Camera-type eye (tissue), 1 donor: ENCODE measurements around the gene PITPNM3. TPM values are rescaled to one million over a fixed set of nuclear protein-coding genes. Genes with fewer than 3 reads are reported as not detected.

Source experiments
- total RNA-seq: library from RNA; depleted of rRNA; stranded (reverse); fragments of >200 nt; gene quantifications from one replicate; pipeline ENCODE4 v1.2.3, GENCODE V29; 2014

The PITPNM3 gene
- total RNA-seq = 5.3 TPM

DNA sequence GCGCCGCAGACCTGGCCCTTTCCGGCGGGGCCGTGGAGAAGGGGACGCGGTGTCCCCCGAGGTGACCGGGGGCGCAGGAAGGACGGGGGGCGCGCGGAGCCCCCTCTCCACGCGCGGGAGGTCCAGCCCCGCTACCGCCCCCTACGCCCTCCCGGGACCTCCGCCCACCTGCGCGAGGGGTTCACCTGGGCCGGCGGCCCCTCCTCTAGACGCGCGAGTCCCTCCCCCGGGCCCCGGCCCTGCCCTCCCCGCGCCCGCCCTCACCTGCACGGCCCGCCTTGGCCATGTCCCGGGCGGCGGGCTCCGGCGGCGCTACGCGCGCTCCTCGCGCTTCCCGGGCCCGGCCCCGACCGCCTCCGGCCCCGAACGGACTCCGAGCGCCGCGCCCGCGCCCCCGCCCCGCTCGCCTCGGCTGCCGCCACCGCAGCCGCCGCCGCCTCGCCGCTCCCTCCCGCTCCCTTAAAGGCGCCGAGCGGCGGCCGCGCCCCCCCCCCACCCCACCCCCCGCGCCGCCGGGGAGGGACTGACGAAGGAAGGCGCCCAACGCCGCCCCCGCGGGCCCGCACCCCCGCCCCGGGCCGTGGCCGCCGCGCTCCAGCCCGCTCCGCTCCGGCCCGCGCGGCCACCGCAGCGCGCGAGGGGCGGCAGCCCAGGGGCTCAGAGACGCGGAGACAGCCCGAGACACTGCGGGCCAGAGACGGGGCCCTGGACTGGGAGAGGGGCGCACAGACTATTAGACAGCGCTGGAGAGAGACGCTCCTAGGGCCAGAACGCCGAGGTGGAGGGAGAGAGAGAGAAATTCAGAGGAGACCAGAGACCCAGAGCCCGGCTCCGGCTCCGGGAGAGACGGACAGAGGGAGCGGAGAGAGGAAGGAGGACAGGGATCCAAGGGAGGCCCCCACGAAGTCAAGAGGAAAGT, at the start of gene PITPNM3:
PITPNM3 (minus strand) TSS at position 435 of the 919 bp plus-strand sequence; CDS start at position 286, 149 bp downstream.

DNA sequence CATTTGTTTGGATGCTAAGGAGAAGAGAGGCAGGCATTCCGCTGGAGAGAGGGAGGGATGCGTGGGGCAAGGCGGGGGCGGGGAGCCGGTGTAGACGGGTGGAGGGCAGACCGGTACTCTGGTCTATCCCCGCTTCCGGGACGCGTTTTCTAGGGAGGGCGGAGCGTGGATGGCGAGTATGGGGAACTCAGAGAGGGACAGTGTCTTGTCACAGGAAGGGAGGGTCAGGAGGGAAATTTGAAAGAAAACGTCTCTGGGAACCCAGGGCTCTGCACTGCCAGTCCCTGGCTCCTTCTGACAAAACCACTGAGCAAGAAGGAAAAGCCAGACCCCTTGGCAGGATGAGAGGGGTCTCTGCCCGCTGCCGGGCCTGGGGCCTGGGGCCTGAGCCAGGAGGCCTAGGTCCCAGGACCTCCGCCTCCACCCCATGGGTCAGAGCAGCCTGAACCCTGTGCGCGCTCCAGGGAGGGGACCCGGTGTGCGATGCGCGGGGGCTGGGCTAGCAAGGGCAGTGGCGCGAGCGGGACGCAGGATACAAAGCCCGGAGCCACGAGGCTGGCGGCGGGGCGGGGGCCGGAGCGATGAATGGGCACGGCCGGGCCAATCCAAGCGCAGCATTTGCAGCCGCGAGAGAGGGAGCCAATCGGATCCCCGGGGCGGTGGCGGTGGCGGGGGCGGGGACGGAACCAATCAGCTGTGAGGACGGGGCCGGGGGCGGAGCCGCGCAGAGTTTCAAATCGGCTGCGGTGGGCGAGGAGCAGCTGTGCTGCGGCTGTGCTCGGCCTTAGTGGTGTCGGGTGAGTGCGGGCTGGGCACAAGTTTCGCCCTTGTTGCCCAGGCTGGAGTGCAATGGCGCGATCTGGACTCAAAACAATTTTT, 112.4 kb downstream of the PITPNM3 start, which contains the start of gene PIMREG:
PIMREG (plus strand) TSS at position 764 of the 879 bp plus-strand sequence. CDS start 656 bp downstream, outside the sequence.

DNA sequence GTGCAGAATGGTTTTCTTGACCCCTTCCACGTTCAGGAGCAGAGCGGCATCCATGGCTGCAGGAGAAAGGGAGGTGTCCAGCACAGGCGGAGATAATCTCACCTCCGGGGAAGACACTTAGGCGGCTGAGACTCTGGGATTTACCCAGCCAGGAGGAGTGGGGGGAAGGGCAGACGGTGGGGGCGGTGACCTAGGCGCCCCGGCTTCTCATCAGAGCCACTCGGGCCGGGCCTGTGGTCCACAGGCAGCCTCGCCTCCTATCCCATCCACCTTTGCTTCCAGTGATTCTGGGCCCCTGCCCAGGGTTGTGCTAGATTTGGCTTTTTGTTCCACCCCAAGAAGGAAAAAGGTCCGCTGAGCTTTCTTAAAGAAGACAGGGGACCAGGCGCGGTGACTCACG, 121.3 kb downstream of the PITPNM3 start, which contains the start of gene AIPL1:
AIPL1 (minus strand) TSS at position 71 of the 400 bp plus-strand sequence; CDS start at position 54, 17 bp downstream.

Other genes starting within 250 kb of the PITPNM3 start
- 335 TPM for gene AIPL1, start 121.4 kb downstream of the PITPNM3 start, total RNA-seq
- 9.8 TPM for gene PIMREG, start 112.1 kb downstream of the PITPNM3 start, total RNA-seq
- 39.4 TPM for gene KIAA0753, start 84.2 kb upstream of the PITPNM3 start, total RNA-seq
- gene TXNDC17, start 84.5 kb upstream of the PITPNM3 start, total RNA-seq = 39.1 TPM
- 8.6 TPM for gene MED31, start 95.0 kb upstream of the PITPNM3 start, total RNA-seq
- 3.5 TPM for gene C17orf100, start 95.2 kb upstream of the PITPNM3 start, total RNA-seq
- gene SLC13A5, start 156.8 kb upstream of the PITPNM3 start, total RNA-seq = 3.6 TPM
- 30.8 TPM for gene XAF1, start 199.5 kb upstream of the PITPNM3 start, total RNA-seq
- 0.22 TPM for gene FBXO39, start 219.7 kb upstream of the PITPNM3 start, total RNA-seq